Epithelial cell of esophagus (primary cell): ENCODE measurements around the gene CEP192.
A peak's percentile ranks its signal among the peaks of the same experiment; 100 is the strongest.

Experiments
- DNase-seq: peaks from one replicate; pipeline ENCODE4 v3.0.0; 2010; ENCODE audit warnings: low read depth
- H3K4me3 ChIP-seq: 2 replicates; pipeline ENCODE4 v1.5.1; 2011; ENCODE audit warnings: mild to moderate bottlenecking, low read length, control low read depth
- TF ChIP-seq, protein P1 (sequence below): IDR thresholded peaks from 2 replicates; pipeline ENCODE4 v1.5.1; 2011; ENCODE audit warnings: low read depth, mild to moderate bottlenecking, low read length, control low read depth, inconsistent platforms; ENCODE audit not compliant: insufficient read depth; ENCODE audit errors: missing control alignments

The CEP192 gene

DNA sequence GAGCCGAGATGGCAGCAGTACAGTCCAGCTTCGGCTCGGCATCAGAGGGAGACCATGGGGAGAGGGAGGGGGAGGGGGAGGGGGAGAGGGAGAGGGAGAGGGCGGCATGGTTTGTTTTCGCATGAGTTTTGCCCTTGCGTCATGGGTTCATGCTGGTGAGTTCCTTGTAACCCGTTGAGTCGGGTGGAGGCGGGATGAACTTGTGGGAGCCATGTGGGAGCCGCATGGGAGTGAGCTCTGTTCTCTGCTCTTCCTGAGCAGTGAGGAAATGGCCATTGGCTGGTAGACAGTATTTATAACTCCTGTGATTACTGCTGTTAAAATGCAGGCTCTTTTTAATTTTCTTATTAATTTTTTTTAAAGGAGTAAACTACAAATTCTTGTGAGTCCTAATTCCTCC lies 108.0 kb downstream of the CEP192 start:
- DNase-seq: no peak
- no peak overlapping the region for H3K4me3 ChIP-seq
- TF ChIP-seq, protein P1, sequence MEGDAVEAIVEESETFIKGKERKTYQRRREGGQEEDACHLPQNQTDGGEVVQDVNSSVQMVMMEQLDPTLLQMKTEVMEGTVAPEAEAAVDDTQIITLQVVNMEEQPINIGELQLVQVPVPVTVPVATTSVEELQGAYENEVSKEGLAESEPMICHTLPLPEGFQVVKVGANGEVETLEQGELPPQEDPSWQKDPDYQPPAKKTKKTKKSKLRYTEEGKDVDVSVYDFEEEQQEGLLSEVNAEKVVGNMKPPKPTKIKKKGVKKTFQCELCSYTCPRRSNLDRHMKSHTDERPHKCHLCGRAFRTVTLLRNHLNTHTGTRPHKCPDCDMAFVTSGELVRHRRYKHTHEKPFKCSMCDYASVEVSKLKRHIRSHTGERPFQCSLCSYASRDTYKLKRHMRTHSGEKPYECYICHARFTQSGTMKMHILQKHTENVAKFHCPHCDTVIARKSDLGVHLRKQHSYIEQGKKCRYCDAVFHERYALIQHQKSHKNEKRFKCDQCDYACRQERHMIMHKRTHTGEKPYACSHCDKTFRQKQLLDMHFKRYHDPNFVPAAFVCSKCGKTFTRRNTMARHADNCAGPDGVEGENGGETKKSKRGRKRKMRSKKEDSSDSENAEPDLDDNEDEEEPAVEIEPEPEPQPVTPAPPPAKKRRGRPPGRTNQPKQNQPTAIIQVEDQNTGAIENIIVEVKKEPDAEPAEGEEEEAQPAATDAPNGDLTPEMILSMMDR: no peak

DNA sequence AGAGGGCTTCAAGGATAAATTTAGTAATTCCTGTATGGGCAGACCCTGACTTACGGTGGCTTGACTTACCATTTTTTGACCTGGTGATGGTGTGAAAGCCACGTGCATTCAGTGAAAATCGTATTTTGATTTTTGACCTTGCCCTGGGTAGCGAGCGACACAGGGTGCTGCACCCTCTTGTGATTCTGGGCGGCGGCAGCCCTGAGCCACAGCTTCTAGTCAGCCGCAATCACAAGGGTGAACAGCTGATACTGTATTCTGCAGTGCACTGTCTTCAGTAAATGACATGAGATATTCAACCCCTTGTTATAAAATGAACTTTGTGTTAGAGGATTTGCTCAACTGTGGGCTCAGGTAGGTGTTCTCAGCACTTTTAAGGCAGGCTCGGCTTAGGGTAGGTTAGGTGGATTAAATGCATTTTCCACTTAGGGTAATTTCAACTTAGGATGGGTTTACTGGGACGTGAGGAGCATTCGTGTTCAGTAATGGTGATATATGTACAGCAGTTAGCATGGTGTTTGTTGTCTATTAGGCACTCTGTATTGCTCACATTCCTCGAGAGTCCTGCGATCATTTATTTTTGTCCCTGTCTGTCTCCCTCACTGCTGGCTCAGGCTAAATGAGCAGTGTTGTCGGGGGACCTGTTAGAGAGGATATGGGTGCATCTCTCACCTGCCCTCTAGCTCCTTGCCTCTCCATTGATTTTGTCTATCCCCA lies 109.9 kb downstream of the CEP192 start:
- TF ChIP-seq, protein P1: no peak

DNA sequence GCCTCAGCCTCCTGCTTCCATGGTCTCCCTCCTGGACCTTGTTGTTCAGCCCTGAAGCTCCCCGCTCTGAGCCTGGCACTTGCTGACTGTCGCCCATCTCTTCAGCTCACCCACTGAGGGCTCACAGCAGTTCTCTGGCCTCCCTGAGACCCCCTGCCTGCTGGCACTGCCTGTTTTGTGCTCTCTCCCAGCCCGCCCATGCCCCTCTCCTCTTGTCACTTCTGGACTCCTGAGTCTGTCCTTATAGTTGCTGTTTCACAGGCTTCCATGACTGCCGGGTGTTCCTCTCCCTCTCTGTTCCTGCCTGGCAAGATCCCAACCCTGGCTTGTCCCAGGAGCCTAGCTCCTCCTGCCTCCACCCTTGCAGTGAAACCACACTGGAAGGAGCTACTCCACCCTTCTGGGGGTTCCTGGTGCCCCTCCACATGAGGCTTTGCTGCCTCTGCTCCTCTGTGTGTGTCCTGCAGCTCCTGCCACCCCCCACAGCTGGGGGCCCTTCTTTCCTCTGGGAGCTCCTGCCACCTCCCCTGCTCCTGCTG lies 110.6 kb downstream of the CEP192 start:
- TF ChIP-seq, protein P1: no peak
- no peak overlapping the region for H3K4me3 ChIP-seq
- DNase-seq: no peak

More for the DNA sequence above, 109.9 kb downstream of the CEP192 start:
- H3K4me3 ChIP-seq: no peak overlapping the region
- DNase-seq: no peak

DNA sequence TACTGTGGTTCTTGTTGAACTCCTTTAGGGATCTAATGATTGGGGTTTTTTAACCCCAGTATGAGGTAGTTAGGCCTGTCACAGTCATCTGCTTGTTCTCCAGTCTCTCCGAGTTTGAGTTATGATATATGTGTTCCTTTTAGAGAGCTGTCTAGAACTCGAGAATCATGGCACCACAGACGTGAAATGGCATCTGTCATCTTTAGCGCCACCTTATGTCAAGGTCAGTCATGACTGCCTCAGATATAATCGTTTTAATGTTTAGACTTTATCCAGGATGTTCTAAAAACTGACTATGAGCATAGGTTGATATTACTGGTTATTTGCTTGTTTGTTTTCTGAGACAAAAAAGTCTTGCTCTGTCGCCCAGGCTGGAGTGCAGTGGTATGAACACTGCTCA lies 112.2 kb downstream of the CEP192 start:
- no peak overlapping the region for H3K4me3 ChIP-seq
- TF ChIP-seq, protein P1: peak; percentile 21
- DNase-seq: peak; percentile 8

DNA sequence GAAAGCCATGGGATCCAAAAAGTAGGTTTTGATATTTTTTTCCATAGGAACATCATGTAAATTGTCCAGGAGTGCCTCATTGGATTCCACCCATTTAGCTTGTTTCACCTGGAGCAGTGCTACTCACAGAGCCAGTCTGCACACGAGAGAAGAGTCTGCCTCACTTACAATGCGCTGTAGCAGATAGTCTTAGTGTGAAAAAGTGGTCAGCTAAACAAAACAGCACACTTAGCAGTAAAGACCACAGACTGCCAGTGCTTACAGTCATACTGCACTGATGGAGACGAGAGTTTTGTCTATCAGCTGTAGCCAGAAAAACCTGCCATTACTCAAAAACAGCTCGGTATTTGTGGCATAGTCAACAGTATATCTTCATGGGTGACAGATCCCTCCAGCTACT lies 113.9 kb downstream of the CEP192 start:
- TF ChIP-seq, protein P1: no peak
- no peak overlapping the region for H3K4me3 ChIP-seq
- no peak for DNase-seq

DNA sequence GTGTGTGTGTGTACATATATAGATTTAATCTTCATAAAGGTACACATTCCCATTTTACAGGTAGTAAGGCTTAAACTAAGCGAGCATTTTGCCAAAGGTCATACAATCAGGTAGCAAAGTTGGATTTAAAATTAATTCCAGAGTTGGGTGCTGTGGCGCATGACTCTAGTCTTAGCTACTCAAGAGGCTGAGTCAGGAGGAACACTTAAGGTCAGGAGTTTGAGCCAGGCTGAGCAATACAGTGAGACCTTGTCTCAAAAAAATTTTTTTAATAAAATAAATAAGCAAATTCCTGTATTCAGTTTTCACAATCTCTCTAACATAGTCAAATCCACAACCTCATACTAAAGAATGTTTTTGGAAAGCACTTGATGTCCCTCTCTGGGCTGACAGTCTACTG lies 115.9 kb downstream of the CEP192 start:
- H3K4me3 ChIP-seq: no peak overlapping the region
- no peak for DNase-seq
- TF ChIP-seq, protein P1: no peak

DNA sequence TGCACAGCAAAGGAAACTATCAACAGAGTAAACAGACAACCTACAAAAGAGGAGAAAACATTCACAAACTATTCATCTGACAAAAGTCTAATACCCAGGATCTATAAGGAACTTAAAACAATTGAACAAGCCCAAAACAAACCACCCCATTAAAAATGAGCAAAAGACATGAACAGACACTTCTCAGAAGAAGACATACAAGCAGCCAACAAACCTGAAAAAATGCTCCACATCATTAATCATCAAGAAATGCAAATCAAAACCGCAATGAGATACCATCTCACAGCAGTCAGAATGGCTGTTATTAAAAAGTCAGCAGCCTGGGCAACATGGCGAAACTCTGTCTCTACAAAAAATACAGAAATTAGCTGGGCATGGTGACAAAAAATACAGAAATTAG lies 117.2 kb downstream of the CEP192 start:
- no peak for DNase-seq
- no peak overlapping the region for H3K4me3 ChIP-seq
- TF ChIP-seq, protein P1: no peak
